ENCODE results near the gene MRPL40. TPM values are rescaled to one million over a fixed set of nuclear protein-coding genes. Genes with fewer than 3 reads are reported as not detected.

The MRPL40 gene
- total RNA-seq, 4 donors from 2014 or later, result 37.5 to 69.3 (median 48.7) TPM

- Histone ChIP-seq H3K9me3 (no peaks in the 10 kb centered on the region), H3K36me3 (peaks cover 0 to 15% of the 10 kb centered on the region in 2 donors), H3K27ac (peak overlapping the region in 1 of 3 donors; percentile 96), H3K4me1 (peaks cover 15 to 16% of the 10 kb centered on the region in 2 donors), H3K4me3 (replicated peaks in 1 of 3) (peak overlapping the region; percentile 45 to 85 (median 69)), H3K27me3 (no peaks in the 10 kb centered on the region)
- WGBS, 2 donors, result 2 to 4% methylated on average over 23 to 27 of the region's 31 CpGs
- intact Hi-C loops (cut with DNase I), result loop anchor here (10.0 kb wide), 1 partner anchor 293 kb away; no protein-coding TSS in a partner anchor
- DNase-seq, result no peak
- no peak for TF ChIP-seq POLR2A (IDR thresholded peaks at IDR 0.05)
- no peak for TF ChIP-seq CTCF (IDR thresholded peaks at IDR 0.05)
Observed at GRCh38 chr22:19478045-19478900, 45.9 kb downstream of the MRPL40 start.

GRCh38 chr22:19478901-19479354 is 46.6 kb downstream of the MRPL40 start, which contains the start of gene UFD1:
Gene UFD1, minus strand, starts transcription at chr22:19479193. Its CDS starts 108 bp downstream, at chr22:19479085.
- H3K27me3 ChIP-seq, result no peaks in the 10 kb centered on the region
- WGBS, 2 donors, result 0% methylated on average over 9 to 22 of the region's 42 CpGs
- peaks cover 15 to 16% of the 10 kb centered on the region in 2 donors for H3K4me1 ChIP-seq
- intact Hi-C loops (cut with DNase I), result loop anchor here (10.0 kb wide), 1 partner anchor 294 kb away; no protein-coding TSS in a partner anchor
- peak within 1 kb of the TSS; percentile 45 to 85 (median 69) for H3K4me3 ChIP-seq (replicated peaks in 1 of 3)
- H3K9me3 ChIP-seq, result no peaks in the 10 kb centered on the region
- DNase-seq, result peak; percentile 81 to 85
- H3K27ac ChIP-seq, result peak within 1 kb of the TSS; percentile 96 to 99 (median 99)
- TF ChIP-seq POLR2A (IDR thresholded peaks at IDR 0.05) (peak in 1 of 2 donors; percentile 50), CTCF (IDR thresholded peaks at IDR 0.05) (peak in 1 of 6 experiments; percentile 21)
- H3K36me3 ChIP-seq, result peaks cover 0 to 8% of the 10 kb centered on the region in 2 donors

GRCh38 chr22:19479355-19480172 is 47.2 kb downstream of the MRPL40 start, which contains the start of gene CDC45:
Gene CDC45, plus strand, starts transcription at chr22:19479920. Its CDS starts 49 bp downstream, at chr22:19479969.
- TF ChIP-seq CTCF (IDR thresholded peaks at IDR 0.05), result peak in 1 of 6 experiments; percentile 15
- no peak for TF ChIP-seq POLR2A (IDR thresholded peaks at IDR 0.05)
- peak; percentile 97 to 98 for DNase-seq
- Histone ChIP-seq H3K9me3 (no peaks in the 10 kb centered on the region), H3K27me3 (no peaks in the 10 kb centered on the region), H3K27ac (peak within 1 kb of the TSS; percentile 96 to 99 (median 99)), H3K36me3 (peaks cover 0 to 6% of the 10 kb centered on the region in 2 donors), H3K4me1 (peaks cover 15 to 16% of the 10 kb centered on the region in 2 donors), H3K4me3 (replicated peaks in 1 of 3) (peak within 1 kb of the TSS; percentile 45 to 85 (median 69))
- WGBS, 2 donors, result 0% methylated on average over 37 to 39 of the region's 50 CpGs
- intact Hi-C loops (cut with DNase I), result loop anchor here (10.0 kb wide), 1 partner anchor 295 kb away; no protein-coding TSS in a partner anchor

- intact Hi-C loops (cut with DNase I), result no loop called here
- H3K9me3 ChIP-seq, result no peaks in the 10 kb centered on the region
- no peak for DNase-seq
- no peak for TF ChIP-seq POLR2A (IDR thresholded peaks at IDR 0.05)
- TF ChIP-seq CTCF (IDR thresholded peaks at IDR 0.05), result no peak
- H3K27ac ChIP-seq, result no peak overlapping the region
- peak overlapping the region in 1 of 3 donors; percentile 13 for H3K4me3 ChIP-seq (replicated peaks in 1 of 3)
- 1% methylated on average over 15 of the region's 15 CpGs for WGBS, 2 donors
- H3K4me1 ChIP-seq, result peaks cover 15 to 16% of the 10 kb centered on the region in 2 donors
- H3K27me3 ChIP-seq, result no peaks in the 10 kb centered on the region
- H3K36me3 ChIP-seq, result peaks cover 0 to 2% of the 10 kb centered on the region in 2 donors
Observed at GRCh38 chr22:19480173-19480568, 47.8 kb downstream of the MRPL40 start.

All from thyroid gland (tissue), 4 donors.